HT-29 (cell line): Measurements from ENCODE around the gene ADNP. TPM values are rescaled to one million over a fixed set of nuclear protein-coding genes. Genes with fewer than 3 reads are reported as not detected.
A peak's percentile ranks its signal among the peaks of the same experiment; 100 is the strongest.

Experiments used
- DNase-seq: peaks from one replicate; pipeline ENCODE4 v3.0.0-alpha.2; 2015; ENCODE audit warnings: low spot score
- total RNA-seq: library from RNA; depleted of rRNA; stranded (reverse); fragments of >200 nt; shearing (Covaris generic); gene quantifications from 2 replicates; pipeline ENCODE4 v1.2.3, GENCODE V29; 2014

ADNP gene
- total RNA-seq, 1 experiment from 2014 or later = 37.2 TPM

GRCh38 chr20:50874111-50874757 lies 57.0 kb downstream of the ADNP start:
- DNase-seq = no peak

- DNase-seq = no peak
Observed at GRCh38 chr20:50873585-50873984, 57.7 kb downstream of the ADNP start.

GRCh38 chr20:50872560-50873425 lies 58.4 kb downstream of the ADNP start:
- no peak for DNase-seq

- DNase-seq = no peak
Observed at GRCh38 chr20:50870561-50871161, 60.6 kb downstream of the ADNP start.

- peak; percentile 34 for DNase-seq
Observed at GRCh38 chr20:50868509-50869495, 62.4 kb downstream of the ADNP start.

- DNase-seq = no peak
Observed at GRCh38 chr20:50867805-50868204, 63.4 kb downstream of the ADNP start.

GRCh38 chr20:50866831-50867230 lies 64.4 kb downstream of the ADNP start:
- no peak for DNase-seq

- DNase-seq = no peak
Observed at GRCh38 chr20:50866036-50866685, 65.1 kb downstream of the ADNP start.

- DNase-seq = no peak
Observed at GRCh38 chr20:50865591-50865990, 65.6 kb downstream of the ADNP start.

GRCh38 chr20:50865114-50865513 lies 66.1 kb downstream of the ADNP start:
- DNase-seq = no peak

GRCh38 chr20:50862546-50862945 lies 68.7 kb downstream of the ADNP start:
- no peak for DNase-seq

GRCh38 chr20:50861012-50861411 lies 70.2 kb downstream of the ADNP start:
- no peak for DNase-seq

- DNase-seq = no peak
Observed at GRCh38 chr20:50859161-50859560, 72.1 kb downstream of the ADNP start.

GRCh38 chr20:50858525-50858924 lies 72.7 kb downstream of the ADNP start:
- no peak for DNase-seq

GRCh38 chr20:50857348-50857747 lies 73.9 kb downstream of the ADNP start:
- no peak for DNase-seq

- DNase-seq = no peak
Observed at GRCh38 chr20:50856475-50857041, 74.7 kb downstream of the ADNP start.

GRCh38 chr20:50855498-50856474 lies 75.5 kb downstream of the ADNP start:
- peak; percentile 78 for DNase-seq

- DNase-seq = no peak
Observed at GRCh38 chr20:50854506-50855249, 76.6 kb downstream of the ADNP start.

- no peak for DNase-seq
Observed at GRCh38 chr20:50852085-50852484, 79.2 kb downstream of the ADNP start.
